ENCODE data around the gene SOX4. TPM values are rescaled to one million over a fixed set of nuclear protein-coding genes. Genes with fewer than 3 reads are reported as not detected.

The SOX4 gene
- total RNA-seq, 1 donor from 2014 or later, result 147 TPM

DNA sequence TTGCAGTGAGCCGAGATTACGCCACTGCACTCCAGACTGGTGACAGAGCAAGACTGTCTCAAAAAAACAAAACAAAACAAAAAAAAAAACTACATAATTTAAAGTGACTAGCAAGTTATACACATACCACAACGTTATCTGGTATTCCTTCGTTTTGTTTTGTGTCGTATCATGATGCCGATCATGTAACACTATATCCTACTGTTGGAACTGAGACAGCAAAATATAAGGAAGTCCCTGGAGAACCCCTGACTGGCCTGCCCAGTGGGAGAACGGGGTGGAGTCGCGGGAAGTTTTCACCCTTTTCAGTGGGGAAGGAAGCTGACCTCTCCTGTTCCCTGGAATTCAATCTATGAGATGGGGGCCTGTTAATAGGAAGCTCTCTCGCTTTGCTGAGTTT is 15.1 kb downstream of the SOX4 start:
- H3K27me3 Mint-ChIP-seq (ENCODE audit: insufficient read depth, low read depth), result peaks cover 5% of the 10 kb centered on the region
- Histone ChIP-seq H3K79me2 (ENCODE audit: low read depth) (no peaks in the 10 kb centered on the region), H3K4me3 (no peak overlapping the region), H3K27ac (no peak overlapping the region), H2AFZ (replicated peaks) (no peak overlapping the region), H3K27me3 (no peaks in the 10 kb centered on the region), H3K9ac (no peak overlapping the region), H3K9me3 (ENCODE audit: low read depth) (no peaks in the 10 kb centered on the region), H3K4me2 (no peak overlapping the region), H3K4me1 (no peaks in the 10 kb centered on the region), H4K20me1 (ENCODE audit: low read depth) (no peaks in the 10 kb centered on the region), H3K36me3 (no peaks in the 10 kb centered on the region), H3F3A (ENCODE audit: low read depth) (no peaks in the 10 kb centered on the region)
- TF ChIP-seq EZH2 (IDR thresholded peaks at IDR 0.05) (no peak), EZH2phosphoT487 (IDR thresholded peaks at IDR 0.05) (no peak)
- TF ChIP-seq, protein P1, sequence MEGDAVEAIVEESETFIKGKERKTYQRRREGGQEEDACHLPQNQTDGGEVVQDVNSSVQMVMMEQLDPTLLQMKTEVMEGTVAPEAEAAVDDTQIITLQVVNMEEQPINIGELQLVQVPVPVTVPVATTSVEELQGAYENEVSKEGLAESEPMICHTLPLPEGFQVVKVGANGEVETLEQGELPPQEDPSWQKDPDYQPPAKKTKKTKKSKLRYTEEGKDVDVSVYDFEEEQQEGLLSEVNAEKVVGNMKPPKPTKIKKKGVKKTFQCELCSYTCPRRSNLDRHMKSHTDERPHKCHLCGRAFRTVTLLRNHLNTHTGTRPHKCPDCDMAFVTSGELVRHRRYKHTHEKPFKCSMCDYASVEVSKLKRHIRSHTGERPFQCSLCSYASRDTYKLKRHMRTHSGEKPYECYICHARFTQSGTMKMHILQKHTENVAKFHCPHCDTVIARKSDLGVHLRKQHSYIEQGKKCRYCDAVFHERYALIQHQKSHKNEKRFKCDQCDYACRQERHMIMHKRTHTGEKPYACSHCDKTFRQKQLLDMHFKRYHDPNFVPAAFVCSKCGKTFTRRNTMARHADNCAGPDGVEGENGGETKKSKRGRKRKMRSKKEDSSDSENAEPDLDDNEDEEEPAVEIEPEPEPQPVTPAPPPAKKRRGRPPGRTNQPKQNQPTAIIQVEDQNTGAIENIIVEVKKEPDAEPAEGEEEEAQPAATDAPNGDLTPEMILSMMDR (IDR thresholded peaks at IDR 0.05), result no peak
- no peak overlapping the region for H3K27ac Mint-ChIP-seq
- no peak overlapping the region for H3K4me3 Mint-ChIP-seq
- H3K36me3 Mint-ChIP-seq, result peaks cover 14% of the 10 kb centered on the region
- no peak for DNase-seq (ENCODE audit: low spot score)
- H3K9me3 Mint-ChIP-seq, result peaks cover 18% of the 10 kb centered on the region
- H3K4me1 Mint-ChIP-seq, result peaks cover 25% of the 10 kb centered on the region

DNA sequence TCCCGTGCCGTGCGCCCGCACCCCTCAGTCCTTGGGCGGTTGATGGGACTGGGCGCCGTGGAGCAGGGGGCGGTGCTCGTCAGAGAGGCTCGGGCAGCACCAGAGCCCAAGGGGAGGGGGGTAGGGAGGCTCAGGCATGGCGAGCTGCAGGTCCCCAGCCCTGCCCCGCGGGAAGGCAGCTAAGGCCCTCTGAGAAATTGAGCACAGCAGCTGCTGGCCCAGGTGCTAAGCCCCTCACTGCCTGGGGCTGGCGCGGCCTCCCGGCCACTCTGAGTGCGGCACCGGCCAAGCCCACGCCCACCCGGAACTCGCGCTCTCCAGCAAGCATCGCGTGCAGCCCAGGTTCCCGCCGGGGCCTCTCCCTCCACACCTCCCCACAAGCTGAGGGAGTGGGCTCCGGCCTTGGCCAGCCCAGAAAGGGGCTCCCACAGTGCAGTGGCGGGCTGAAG is 16.4 kb downstream of the SOX4 start:
- Mint-ChIP-seq H3K36me3 (peaks cover 13% of the 10 kb centered on the region), H3K9me3 (peaks cover 18% of the 10 kb centered on the region), H3K27ac (no peak overlapping the region), H3K27me3 (ENCODE audit: insufficient read depth, low read depth) (peaks cover 5% of the 10 kb centered on the region), H3K4me1 (peaks cover 25% of the 10 kb centered on the region), H3K4me3 (no peak overlapping the region)
- Histone ChIP-seq H3K36me3 (no peaks in the 10 kb centered on the region), H3K4me1 (no peaks in the 10 kb centered on the region), H3K27ac (no peak overlapping the region), H3K4me3 (no peak overlapping the region), H3K9me3 (ENCODE audit: low read depth) (no peaks in the 10 kb centered on the region), H3F3A (ENCODE audit: low read depth) (no peaks in the 10 kb centered on the region), H3K4me2 (no peak overlapping the region), H3K27me3 (no peaks in the 10 kb centered on the region), H3K79me2 (ENCODE audit: low read depth) (no peaks in the 10 kb centered on the region), H2AFZ (replicated peaks) (no peak overlapping the region), H4K20me1 (ENCODE audit: low read depth) (no peaks in the 10 kb centered on the region), H3K9ac (no peak overlapping the region)
- no peak for TF ChIP-seq EZH2phosphoT487 (IDR thresholded peaks at IDR 0.05)
- TF ChIP-seq, protein P1 (IDR thresholded peaks at IDR 0.05), result no peak
- no peak for TF ChIP-seq EZH2 (IDR thresholded peaks at IDR 0.05)
- DNase-seq (ENCODE audit: low spot score), result no peak

DNA sequence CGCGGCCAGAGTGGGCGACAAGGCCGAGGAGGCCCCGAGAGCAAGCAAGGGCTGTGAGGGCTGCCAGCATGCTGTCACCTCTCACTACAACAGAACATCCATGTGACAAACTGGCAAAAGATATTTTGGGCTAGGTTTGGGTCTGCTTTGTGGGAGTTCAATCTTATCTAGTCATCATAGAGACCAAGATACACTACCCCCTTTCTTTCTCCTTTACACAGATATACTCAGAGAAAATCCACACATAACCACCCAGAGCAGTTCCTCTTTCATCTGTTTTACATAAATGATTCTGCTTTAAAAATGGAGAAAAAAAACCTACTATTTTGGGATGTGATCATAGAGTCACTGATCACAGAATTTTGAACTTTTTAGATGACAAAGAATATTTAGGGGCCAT is 16.8 kb downstream of the SOX4 start:
- H3K27me3 Mint-ChIP-seq (ENCODE audit: insufficient read depth, low read depth), result peaks cover 5% of the 10 kb centered on the region
- H3K36me3 Mint-ChIP-seq, result peaks cover 13% of the 10 kb centered on the region
- H3K9me3 Mint-ChIP-seq, result peaks cover 18% of the 10 kb centered on the region
- Histone ChIP-seq H3K9ac (no peak overlapping the region), H3K4me1 (peaks cover 2% of the 10 kb centered on the region), H3K9me3 (ENCODE audit: low read depth) (no peaks in the 10 kb centered on the region), H2AFZ (replicated peaks) (no peak overlapping the region), H3K79me2 (ENCODE audit: low read depth) (no peaks in the 10 kb centered on the region), H3K36me3 (no peaks in the 10 kb centered on the region), H3F3A (ENCODE audit: low read depth) (no peaks in the 10 kb centered on the region), H3K27me3 (no peaks in the 10 kb centered on the region), H3K4me3 (no peak overlapping the region), H4K20me1 (ENCODE audit: low read depth) (no peaks in the 10 kb centered on the region), H3K4me2 (no peak overlapping the region), H3K27ac (no peak overlapping the region)
- H3K27ac Mint-ChIP-seq, result no peak overlapping the region
- no peak for DNase-seq (ENCODE audit: low spot score)
- TF ChIP-seq EZH2phosphoT487 (IDR thresholded peaks at IDR 0.05) (no peak), EZH2 (IDR thresholded peaks at IDR 0.05) (no peak)
- TF ChIP-seq, protein P1 (IDR thresholded peaks at IDR 0.05), result no peak
- H3K4me3 Mint-ChIP-seq, result no peak overlapping the region
- H3K4me1 Mint-ChIP-seq, result peaks cover 25% of the 10 kb centered on the region
